Karpas-422 (cell line): ENCODE data around the gene PRSS21. TPM values are rescaled to one million over a fixed set of nuclear protein-coding genes. Genes with fewer than 3 reads are reported as not detected.

Experiments used
- DNase-seq: peaks from one replicate; pipeline ENCODE4 v3.0.0-alpha.2; 2015
- H2AFZ ChIP-seq: fragments of 200-600 bp; sonication (generic); 2 replicates; pipeline ENCODE4 v1.6.1; 2014; ENCODE audit warnings: antibody characterized with exemption, low read length, mixed read lengths
- H3K27ac ChIP-seq: fragments of 200-600 bp; sonication (generic); 2 replicates; pipeline ENCODE4 v1.5.1; 2014; ENCODE audit warnings: mild to moderate bottlenecking, low read length, moderate library complexity
- H3K27me3 ChIP-seq: fragments of 200-600 bp; sonication (generic); 2 replicates; pipeline ENCODE4 v1.6.1; 2014; ENCODE audit warnings: low read length, mixed read lengths
- H3K36me3 ChIP-seq: fragments of 200-600 bp; sonication (generic); 2 replicates; pipeline ENCODE4 v1.6.1; 2014; ENCODE audit warnings: low read length, mixed read lengths; ENCODE audit not compliant: insufficient read depth
- H3K4me1 ChIP-seq: fragments of 200-600 bp; sonication (generic); 2 replicates; pipeline ENCODE4 v1.6.1; 2014; ENCODE audit warnings: mild to moderate bottlenecking, low read length, mixed read lengths
- H3K4me2 ChIP-seq: fragments of 200-600 bp; sonication (generic); 2 replicates; pipeline ENCODE4 v1.6.1; 2014; ENCODE audit warnings: low read length, low read depth, mild to moderate bottlenecking; ENCODE audit not compliant: poor library complexity, severe bottlenecking
- H3K4me3 ChIP-seq: fragments of 200-600 bp; sonication (generic); 2 replicates; pipeline ENCODE4 v1.5.1; 2014; ENCODE audit warnings: mild to moderate bottlenecking, antibody characterized with exemption, low read length, mixed read lengths
- H3K79me2 ChIP-seq: fragments of 200-600 bp; sonication (generic); 2 replicates; pipeline ENCODE4 v1.6.1; 2014; ENCODE audit warnings: mild to moderate bottlenecking, low read length, mixed read lengths
- H3K9ac ChIP-seq: fragments of 200-600 bp; sonication (generic); 2 replicates; pipeline ENCODE4 v1.6.0; 2014; ENCODE audit warnings: low read length
- H3K9me2 ChIP-seq: fragments of 200-600 bp; sonication (generic), shearing (Covaris generic); replicated peaks from 2 replicates; pipeline ENCODE4 v1.6.0; 2014; ENCODE audit warnings: mild to moderate bottlenecking, low read length, moderate library complexity; ENCODE audit not compliant: insufficient read depth
- H3K9me3 ChIP-seq: fragments of 300-700, 200-600 bp; sonication (generic); 2 replicates; pipeline ENCODE4 v1.6.1; 2014; ENCODE audit warnings: low read length, mixed read lengths
- H4K20me1 ChIP-seq: fragments of 200-600 bp; sonication (generic); 2 replicates; pipeline ENCODE4 v1.6.1; 2014; ENCODE audit warnings: mild to moderate bottlenecking, antibody characterized with exemption, low read length, low read depth; ENCODE audit not compliant: insufficient read depth
- total RNA-seq: library from RNA; depleted of rRNA; stranded (reverse); fragments of >200 nt; shearing (Covaris generic); gene quantifications from 2 replicates; pipeline ENCODE4 v1.2.3, GENCODE V29; 2014; ENCODE audit warnings: low replicate concordance

The PRSS21 gene
- total RNA-seq, 1 experiment from 2014 or later = not detected

- Histone ChIP-seq H3K9me3 (no peaks in the 10 kb centered on the region), H3K4me1 (peaks cover 24% of the 10 kb centered on the region), H3K36me3 (no peaks in the 10 kb centered on the region; the same call in 1 of the 2 replicates), H4K20me1 (no peaks in the 10 kb centered on the region), H3K9me2 (no peaks in the 10 kb centered on the region), H3K27me3 (no peaks in the 10 kb centered on the region), H3K27ac (peak overlapping the region; percentile 84), H3K4me2 (peak overlapping the region; percentile 90), H3K79me2 (peaks cover 26% of the 10 kb centered on the region), H2AFZ (no peak overlapping the region), H3K9ac (peak overlapping the region; percentile 100), H3K4me3 (peak overlapping the region; percentile 97)
- peak; percentile 61 for DNase-seq
These were observed 39.0 kb upstream of the PRSS21 start for GRCh38 chr16:2777903-2778629.

DNA sequence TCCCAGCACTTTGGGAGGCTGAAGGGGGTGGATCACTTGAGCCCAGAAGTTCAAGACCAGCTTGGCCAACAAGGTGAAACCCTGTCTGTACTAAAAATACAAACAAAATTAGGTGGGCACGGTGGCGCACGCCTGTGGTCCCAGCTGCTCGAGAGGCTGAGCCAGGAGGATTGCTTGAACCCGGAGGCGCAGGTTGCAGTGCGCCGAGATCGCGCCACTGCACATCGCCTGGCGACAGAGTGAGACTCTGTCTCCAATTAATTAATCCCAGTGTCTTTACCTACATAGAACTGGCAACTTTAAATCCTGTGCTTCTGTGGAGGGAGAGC is 38.4 kb upstream of the PRSS21 start:
- Histone ChIP-seq H2AFZ (no peak overlapping the region), H3K9me3 (no peaks in the 10 kb centered on the region), H3K9ac (peak overlapping the region; percentile 100), H3K36me3 (no peaks in the 10 kb centered on the region; the same call in 1 of the 2 replicates), H3K4me3 (peak overlapping the region; percentile 97; the same call in 1 of the 2 replicates), H3K27ac (no peak overlapping the region), H3K4me2 (peak overlapping the region; percentile 90), H3K4me1 (peaks cover 24% of the 10 kb centered on the region), H4K20me1 (no peaks in the 10 kb centered on the region), H3K9me2 (no peaks in the 10 kb centered on the region), H3K27me3 (no peaks in the 10 kb centered on the region), H3K79me2 (peaks cover 26% of the 10 kb centered on the region)
- no peak for DNase-seq

DNA sequence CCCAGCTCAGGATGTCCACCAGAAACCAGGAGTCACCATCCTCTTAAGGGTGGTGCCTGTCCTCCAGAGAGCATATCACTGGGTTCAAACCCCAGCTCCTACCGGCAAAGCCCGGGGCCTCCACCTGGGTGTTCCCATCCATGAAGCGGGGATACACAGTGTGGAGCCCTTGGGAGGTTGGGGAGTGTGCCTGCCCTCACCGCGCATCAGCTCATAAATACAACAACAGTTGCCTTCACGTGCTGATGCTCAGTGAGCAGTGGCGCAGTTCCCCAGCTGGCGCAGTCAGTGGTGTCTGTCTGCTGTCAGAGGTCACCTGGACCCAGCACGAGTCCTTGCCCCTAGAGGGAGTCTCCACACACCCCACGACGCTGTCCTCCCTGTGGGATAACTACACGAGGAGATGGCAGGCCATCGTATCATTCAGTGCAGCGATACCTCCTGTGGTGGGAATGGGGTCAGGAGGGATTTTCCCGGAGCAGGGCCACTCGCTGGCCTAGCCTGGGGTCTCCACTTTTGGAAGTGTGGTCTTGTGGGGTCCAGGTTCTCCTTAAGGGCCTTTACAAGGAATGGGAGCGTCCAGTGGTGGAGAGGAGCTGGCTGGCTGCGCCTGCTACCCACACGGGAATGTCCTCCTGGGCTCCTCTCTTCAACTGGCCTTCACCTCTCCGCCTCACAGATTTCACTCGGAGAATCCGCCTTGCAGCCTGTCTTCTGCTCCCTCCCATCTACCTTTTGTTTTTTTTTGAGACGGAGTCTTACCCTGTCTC is 37.7 kb upstream of the PRSS21 start:
- no peak overlapping the region for H3K4me2 ChIP-seq

GRCh38 chr16:2779978-2780898 is 36.8 kb upstream of the PRSS21 start:
- no peak for DNase-seq
- Histone ChIP-seq H3K4me2 (no peak overlapping the region), H4K20me1 (no peaks in the 10 kb centered on the region), H3K4me3 (no peak overlapping the region), H3K27me3 (no peaks in the 10 kb centered on the region), H3K9ac (no peak overlapping the region), H3K27ac (no peak overlapping the region), H3K9me2 (no peaks in the 10 kb centered on the region), H3K9me3 (no peaks in the 10 kb centered on the region), H3K36me3 (no peaks in the 10 kb centered on the region), H3K4me1 (peaks cover 18% of the 10 kb centered on the region), H3K79me2 (peaks cover 22% of the 10 kb centered on the region), H2AFZ (no peak overlapping the region)

More for the DNA sequence above, 37.7 kb upstream of the PRSS21 start:
- no peaks in the 10 kb centered on the region for H3K9me3 ChIP-seq
- H3K79me2 ChIP-seq = peaks cover 26% of the 10 kb centered on the region
- H3K27ac ChIP-seq = no peak overlapping the region
- H3K27me3 ChIP-seq = no peaks in the 10 kb centered on the region
- H4K20me1 ChIP-seq = no peaks in the 10 kb centered on the region
- H3K4me3 ChIP-seq = no peak overlapping the region
- no peaks in the 10 kb centered on the region for H3K9me2 ChIP-seq
- no peak for DNase-seq
- H3K9ac ChIP-seq = no peak overlapping the region
- no peaks in the 10 kb centered on the region for H3K36me3 ChIP-seq
- H2AFZ ChIP-seq = no peak overlapping the region
- peaks cover 24% of the 10 kb centered on the region for H3K4me1 ChIP-seq

DNA sequence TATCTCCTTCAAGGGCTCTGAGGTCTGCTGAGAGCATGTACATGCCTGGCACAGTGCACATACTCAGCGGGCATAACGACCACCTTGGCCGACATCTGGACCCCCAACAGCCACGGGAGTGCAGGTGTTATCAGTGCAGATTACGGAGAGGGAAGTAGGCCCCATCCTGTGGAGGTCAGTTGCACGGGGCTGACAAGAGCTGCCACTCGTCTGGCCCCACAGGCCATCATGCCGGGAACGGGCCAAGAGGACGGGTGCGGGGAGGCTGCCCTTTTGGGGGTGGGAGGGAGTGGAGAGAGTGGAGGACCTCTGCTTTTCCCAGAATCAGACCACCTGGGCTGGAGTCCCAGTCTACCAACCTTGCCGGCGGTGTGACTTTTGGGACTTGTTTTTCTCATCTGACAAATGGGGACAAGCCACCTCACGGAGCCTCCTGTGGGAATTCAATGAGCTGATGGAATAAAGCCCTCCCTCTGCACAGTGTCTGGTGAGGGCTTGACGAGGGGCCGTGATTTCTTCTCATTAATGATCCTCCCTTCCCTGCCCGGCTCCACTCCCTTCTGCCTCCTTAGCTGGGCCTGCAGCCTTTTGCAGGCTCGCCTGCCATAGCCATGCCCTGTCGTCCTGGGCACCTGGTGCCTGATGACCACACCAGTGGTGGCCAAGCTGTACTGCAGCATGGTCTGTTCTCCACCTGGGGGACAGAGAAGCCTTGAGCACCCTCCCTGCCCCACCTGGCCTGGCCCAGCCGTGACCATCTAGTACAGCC is 34.3 kb upstream of the PRSS21 start:
- H3K36me3 ChIP-seq = no peaks in the 10 kb centered on the region
- H3K9me3 ChIP-seq = no peaks in the 10 kb centered on the region
- H3K9ac ChIP-seq = no peak overlapping the region
- peaks cover 3% of the 10 kb centered on the region; the same call in 1 of the 2 replicates for H3K79me2 ChIP-seq
- no peaks in the 10 kb centered on the region for H4K20me1 ChIP-seq
- peaks cover 8% of the 10 kb centered on the region for H3K4me1 ChIP-seq
- no peaks in the 10 kb centered on the region for H3K27me3 ChIP-seq
- no peak for DNase-seq
- H3K27ac ChIP-seq = no peak overlapping the region
- no peak overlapping the region for H2AFZ ChIP-seq
- no peak overlapping the region for H3K4me2 ChIP-seq
- no peak overlapping the region for H3K4me3 ChIP-seq
- H3K9me2 ChIP-seq = no peaks in the 10 kb centered on the region

DNA sequence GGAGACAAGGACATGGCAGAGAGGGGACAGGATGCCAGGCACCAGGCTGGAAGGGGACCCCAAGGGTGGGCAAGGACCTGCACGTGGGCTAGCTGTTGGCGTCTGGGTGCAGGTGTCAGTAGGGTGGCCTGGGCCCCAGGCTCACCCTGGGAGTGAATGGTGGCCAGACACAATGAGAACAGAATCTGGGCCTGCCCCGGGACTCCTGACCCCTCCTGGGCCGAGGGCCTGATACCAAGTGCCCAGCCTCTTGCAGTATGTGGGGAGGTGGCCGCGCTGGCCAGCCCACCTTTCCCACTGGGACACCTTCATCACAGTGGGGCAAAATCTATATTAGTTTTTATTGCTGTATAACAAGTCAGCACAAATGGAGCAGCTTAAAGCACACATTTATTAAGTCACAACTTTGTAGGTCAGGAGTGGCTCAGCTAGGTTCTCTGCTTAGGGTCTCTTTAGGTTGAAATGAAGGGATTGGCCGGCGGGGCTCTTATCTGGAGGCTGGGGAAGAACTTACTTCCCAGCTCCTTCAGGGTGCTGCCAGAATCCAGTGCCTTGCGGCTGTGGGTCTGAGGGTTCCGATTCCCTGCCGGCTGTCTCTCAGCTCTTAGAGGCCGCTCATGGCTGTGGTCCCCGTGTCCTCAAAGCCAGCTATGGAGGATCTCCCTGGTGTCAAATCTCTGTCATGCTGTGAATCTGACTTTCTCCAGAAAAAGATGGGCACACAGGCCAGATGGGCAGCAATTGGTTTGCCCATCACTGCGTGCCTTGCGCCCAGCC is 33.3 kb upstream of the PRSS21 start:
- no peak overlapping the region for H3K4me2 ChIP-seq
- no peak for DNase-seq
- no peaks in the 10 kb centered on the region for H3K9me2 ChIP-seq
- H2AFZ ChIP-seq = no peak overlapping the region
- no peak overlapping the region for H3K4me3 ChIP-seq
- H3K27ac ChIP-seq = no peak overlapping the region
- no peak overlapping the region for H3K9ac ChIP-seq
- no peaks in the 10 kb centered on the region for H3K4me1 ChIP-seq
- no peaks in the 10 kb centered on the region for H3K9me3 ChIP-seq
- no peaks in the 10 kb centered on the region for H4K20me1 ChIP-seq
- no peaks in the 10 kb centered on the region for H3K36me3 ChIP-seq
- no peaks in the 10 kb centered on the region for H3K27me3 ChIP-seq
- no peaks in the 10 kb centered on the region for H3K79me2 ChIP-seq

GRCh38 chr16:2784358-2785100 is 32.5 kb upstream of the PRSS21 start:
- H4K20me1 ChIP-seq = no peaks in the 10 kb centered on the region
- H3K9me2 ChIP-seq = no peaks in the 10 kb centered on the region
- no peak overlapping the region for H3K4me2 ChIP-seq
- no peak for DNase-seq
- no peaks in the 10 kb centered on the region for H3K4me1 ChIP-seq
- H3K79me2 ChIP-seq = no peaks in the 10 kb centered on the region
- H3K27ac ChIP-seq = no peak overlapping the region
- no peaks in the 10 kb centered on the region for H3K9me3 ChIP-seq
- H3K36me3 ChIP-seq = no peaks in the 10 kb centered on the region
- H3K4me3 ChIP-seq = no peak overlapping the region
- no peak overlapping the region for H3K9ac ChIP-seq
- H3K27me3 ChIP-seq = no peaks in the 10 kb centered on the region
- no peak overlapping the region for H2AFZ ChIP-seq
